Endothelial cell of umbilical vein (primary cell): Measurements from ENCODE around the gene RASSF5. TPM values are rescaled to one million over a fixed set of nuclear protein-coding genes. Genes with fewer than 3 reads are reported as not detected.

Experiments used
- BruUV-seq: library from RNA; stranded (reverse); fragments of 400-500 nt; replicated peaks from 2 replicates; lab custom pipeline; 2021; lab: Mats Ljungman, UMichigan
- CTCF ChIA-PET: fragments of 300-600, 350-600 bp; sonication (Branson Sonifier 250); formaldehyde crosslinking; loops from one replicate; lab custom pipeline; 2021; ENCODE audit warnings: antibody characterized with exemption, inconsistent platforms; lab: Charles Lee
- POLR2A ChIA-PET: fragments of 300-600, 350-600 bp; sonication (Branson Sonifier 250); formaldehyde crosslinking; loops from one replicate; lab custom pipeline; 2021; ENCODE audit warnings: antibody characterized with exemption, inconsistent platforms; lab: Charles Lee
- DNase-seq: peaks from one replicate; pipeline ENCODE4 v3.0.0-alpha.2; 2011; ENCODE audit warnings: low read depth, low spot score
- FAIRE-seq: peaks from 2 replicates; lab custom pipeline; 2011; peaks lifted over from hg19 to GRCh38; lab: Jason Lieb, UNC
- H2AFZ ChIP-seq: 2 replicates; pipeline ENCODE4 v1.6.0; 2012; ENCODE audit warnings: low read depth, low read length, control low read depth, inconsistent platforms
- H3K27ac ChIP-seq: 2 replicates; pipeline ENCODE4 v1.5.1; 2011; ENCODE audit warnings: low read depth, mild to moderate bottlenecking, control low read depth, low read length, moderate library complexity; ENCODE audit not compliant: insufficient read depth
- H3K27me3 ChIP-seq, 2 experiments: 2 replicates each; pipeline versions ENCODE4 v1.6.0 to v1.6.1; 2011; ENCODE audit warnings: low read length in 2 of 2, mixed read lengths in 1 of 2; ENCODE audit not compliant: control insufficient read depth in 2 of 2, insufficient read depth in 2 of 2
- H3K36me3 ChIP-seq, 2 experiments: 2 replicates in 1 of 2; 3 replicates in 1 of 2; pipeline ENCODE4 v1.5.1; 2011; ENCODE audit warnings: low read length in 2 of 2, mild to moderate bottlenecking in 1 of 2, moderate library complexity in 1 of 2; ENCODE audit not compliant: control insufficient read depth in 2 of 2, insufficient read depth in 2 of 2; ENCODE audit errors: extremely low read depth in 1 of 2
- H3K4me1 ChIP-seq: 3 replicates; pipeline ENCODE4 v1.5.1; 2011; ENCODE audit warnings: mild to moderate bottlenecking, low read length; ENCODE audit not compliant: control insufficient read depth, insufficient read depth; ENCODE audit errors: extremely low read depth
- H3K4me2 ChIP-seq: 2 replicates; pipeline ENCODE4 v1.6.1; 2011; ENCODE audit warnings: low read length, control low read depth, mixed read lengths; ENCODE audit not compliant: insufficient read depth
- H3K4me3 ChIP-seq, 3 experiments: fragments of 200-600 bp in 1 of 3; sonication (generic), shearing (Covaris generic) in 1 of 3; replicated peaks in 1 of 3; 2 replicates each; pipeline ENCODE4 v1.5.1; 2011 to 2016; ENCODE audit warnings: control low read depth in 3 of 3, low read length in 3 of 3, mild to moderate bottlenecking in 2 of 3, inconsistent platforms in 1 of 3, low read depth in 1 of 3, moderate library complexity in 1 of 3; ENCODE audit not compliant: insufficient read depth in 1 of 3
- H3K79me2 ChIP-seq: 2 replicates; pipeline ENCODE4 v1.6.0; 2012; ENCODE audit warnings: low read length, inconsistent platforms; ENCODE audit not compliant: control insufficient read depth, insufficient read depth
- H3K9ac ChIP-seq: replicated peaks from 2 replicates; pipeline ENCODE3; 2011; ENCODE audit warnings: low read length, control low read depth; ENCODE audit not compliant: insufficient read depth; ENCODE audit errors: extremely low read depth
- H3K9me1 ChIP-seq: replicated peaks from 3 replicates; pipeline ENCODE4 v1.6.0; 2011; ENCODE audit warnings: mild to moderate bottlenecking, low read length; ENCODE audit not compliant: control insufficient read depth, insufficient read depth; ENCODE audit errors: extremely low read depth
- H3K9me3 ChIP-seq: replicated peaks from 2 replicates; pipeline ENCODE4 v1.5.1; 2012; ENCODE audit warnings: low read length, inconsistent platforms; ENCODE audit not compliant: control insufficient read depth, insufficient read depth
- H4K20me1 ChIP-seq: replicated peaks from 2 replicates; pipeline ENCODE3; 2011; ENCODE audit warnings: mild to moderate bottlenecking, low read length; ENCODE audit not compliant: control insufficient read depth, insufficient read depth; ENCODE audit errors: extremely low read depth
- EZH2 ChIP-seq: IDR thresholded peaks from 2 replicates; pipeline ENCODE4 v1.6.1; 2012; ENCODE audit warnings: borderline replicate concordance, low read depth, mild to moderate bottlenecking, moderate library complexity, low read length, inconsistent platforms; ENCODE audit not compliant: severe bottlenecking
- JUN ChIP-seq: IDR thresholded peaks from 2 replicates; pipeline ENCODE4 v1.6.1; 2011; ENCODE audit warnings: borderline replicate concordance, low read depth; ENCODE audit not compliant: insufficient read length, insufficient read depth
- dilution Hi-C: fragments of 300-500 bp; cut with MboI; formaldehyde crosslinking; loops from one replicate; pipeline ENCODE4 v1.15.0; 2019; ENCODE audit warnings: low sequenced_read_pairs; ENCODE audit not compliant: extremely low pct_ligation_motif_present
- intact Hi-C: fragments of 100-400 bp; cut with micrococcal nuclease; formaldehyde crosslinking; loops from one replicate; pipeline ENCODE4 v1.10.0; 2022
- polyA plus RNA-seq, 4 experiments: library from polyadenylated mRNA; depleted of rRNA in 3 of 4; stranded (reverse) in 3 of 4; unstranded in 1 of 4; fragments of >200 nt; gene quantifications; 2 replicates each; pipeline versions ENCODE4 v1.2.1 to v1.2.3, GENCODE V29; 2011 to 2012; ENCODE audit warnings: missing spikeins in 1 of 4
- total RNA-seq: library from RNA; stranded (reverse); gene quantifications from 2 replicates; pipeline ENCODE4 v1.2.3, GENCODE V29; 2021
- TF ChIP-seq, protein P1 (sequence below), 2 donors: IDR thresholded peaks; 1 replicate in 1 of 2; 2 replicates in 1 of 2; pipeline ENCODE4 v1.5.1; 2011; ENCODE audit warnings: low read length in 2 of 2, mild to moderate bottlenecking in 2 of 2, moderate library complexity in 2 of 2, control low read depth in 1 of 2, inconsistent platforms in 1 of 2, low read depth in 1 of 2; ENCODE audit not compliant: insufficient read depth in 1 of 2; ENCODE audit errors: extremely low read depth in 1 of 2
- TF ChIP-seq, protein P2 (sequence below): IDR thresholded peaks from 2 replicates; pipeline ENCODE4 v1.6.1; 2011; ENCODE audit not compliant: insufficient read depth, insufficient read length

The RASSF5 gene
- total and polyA plus RNA-seq, 2 donors (not counting 3 experiments of a cell fraction or from before 2014, with no cell fraction given) = 0.23 to 0.60 TPM

DNA sequence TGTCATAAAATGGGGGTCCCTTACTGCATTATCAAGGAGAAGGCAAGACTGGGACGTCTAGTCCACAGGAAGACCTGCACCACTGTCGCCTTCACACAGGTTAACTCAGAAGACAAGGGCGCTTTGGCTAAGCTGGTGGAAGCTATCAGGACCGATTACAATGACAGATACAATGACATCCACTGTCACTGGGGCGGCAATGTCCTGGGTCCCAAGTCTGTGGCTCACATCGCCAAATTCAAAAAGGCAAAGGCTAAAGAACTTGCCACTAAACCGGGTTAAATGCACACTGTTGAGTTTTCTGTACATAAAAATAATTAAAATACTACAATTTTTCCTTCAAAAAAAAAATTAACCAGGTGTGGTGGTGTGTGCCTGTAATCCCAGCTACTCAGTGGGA lies 22.1 kb downstream of the RASSF5 start:
- Histone ChIP-seq H3K4me3 (no peak overlapping the region), H3K27me3 (peaks cover 0 to 9% of the 10 kb centered on the region in 2 experiments), H3K4me2 (no peak overlapping the region), H3K79me2 (no peaks in the 10 kb centered on the region), H3K27ac (no peak overlapping the region), H3K9me1 (no peaks in the 10 kb centered on the region), H3K9me3 (no peaks in the 10 kb centered on the region), H2AFZ (no peak overlapping the region), H4K20me1 (no peaks in the 10 kb centered on the region), H3K9ac (no peak overlapping the region), H3K36me3 (no peaks in the 10 kb centered on the region), H3K4me1 (no peaks in the 10 kb centered on the region)
- DNase-seq (no peak), FAIRE-seq (no peak)
- dilution Hi-C loops = no loop called here
- intact Hi-C loops = no loop called here
- TF ChIP-seq, protein P1, sequence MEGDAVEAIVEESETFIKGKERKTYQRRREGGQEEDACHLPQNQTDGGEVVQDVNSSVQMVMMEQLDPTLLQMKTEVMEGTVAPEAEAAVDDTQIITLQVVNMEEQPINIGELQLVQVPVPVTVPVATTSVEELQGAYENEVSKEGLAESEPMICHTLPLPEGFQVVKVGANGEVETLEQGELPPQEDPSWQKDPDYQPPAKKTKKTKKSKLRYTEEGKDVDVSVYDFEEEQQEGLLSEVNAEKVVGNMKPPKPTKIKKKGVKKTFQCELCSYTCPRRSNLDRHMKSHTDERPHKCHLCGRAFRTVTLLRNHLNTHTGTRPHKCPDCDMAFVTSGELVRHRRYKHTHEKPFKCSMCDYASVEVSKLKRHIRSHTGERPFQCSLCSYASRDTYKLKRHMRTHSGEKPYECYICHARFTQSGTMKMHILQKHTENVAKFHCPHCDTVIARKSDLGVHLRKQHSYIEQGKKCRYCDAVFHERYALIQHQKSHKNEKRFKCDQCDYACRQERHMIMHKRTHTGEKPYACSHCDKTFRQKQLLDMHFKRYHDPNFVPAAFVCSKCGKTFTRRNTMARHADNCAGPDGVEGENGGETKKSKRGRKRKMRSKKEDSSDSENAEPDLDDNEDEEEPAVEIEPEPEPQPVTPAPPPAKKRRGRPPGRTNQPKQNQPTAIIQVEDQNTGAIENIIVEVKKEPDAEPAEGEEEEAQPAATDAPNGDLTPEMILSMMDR (IDR thresholded peaks at IDR 0.05; ENCODE audit: extremely low read depth in 1 of 2, insufficient read depth in 1 of 2, low read depth in 1 of 2, low read length in 2 of 2) = no peak
- TF ChIP-seq, protein P2, sequence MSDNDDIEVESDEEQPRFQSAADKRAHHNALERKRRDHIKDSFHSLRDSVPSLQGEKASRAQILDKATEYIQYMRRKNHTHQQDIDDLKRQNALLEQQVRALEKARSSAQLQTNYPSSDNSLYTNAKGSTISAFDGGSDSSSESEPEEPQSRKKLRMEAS = no peak
- BruUV-seq = no TSS peak
- POLR2A ChIA-PET = no interaction called here
- CTCF ChIA-PET = interaction anchor here (1.2 to 1.5 kb wide), 4 partner anchors 15 to 50 kb away, joined by 3 to 4 read pairs (median 4); no protein-coding TSS in a partner anchor

DNA sequence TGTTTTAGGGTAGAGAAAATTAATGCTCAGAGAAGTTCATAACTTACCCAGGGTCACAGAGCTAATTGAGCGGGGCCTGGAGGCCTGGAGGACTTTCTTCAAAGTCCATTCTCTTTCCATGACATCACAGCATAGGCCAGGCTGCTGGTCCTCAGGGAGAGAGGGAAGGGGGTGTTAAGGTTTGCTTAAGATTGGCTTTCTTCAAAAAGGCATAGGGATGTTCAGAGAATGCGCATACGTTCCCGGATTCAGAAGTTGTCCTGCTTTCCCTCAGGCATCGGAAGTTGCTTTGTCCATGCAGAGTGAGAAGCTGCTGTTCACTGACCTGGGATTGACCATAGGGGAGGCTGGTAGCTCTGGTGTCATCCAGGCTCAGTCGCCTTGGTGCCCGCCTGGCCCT lies 25.0 kb downstream of the RASSF5 start:
- FAIRE-seq = no peak
- Histone ChIP-seq H2AFZ (no peak overlapping the region), H3K4me1 (no peaks in the 10 kb centered on the region), H3K27ac (no peak overlapping the region), H3K4me2 (no peak overlapping the region), H3K4me3 (no peak overlapping the region), H3K9ac (no peak overlapping the region), H3K27me3 (peaks cover 0 to 13% of the 10 kb centered on the region in 2 experiments), H3K36me3 (no peaks in the 10 kb centered on the region), H4K20me1 (no peaks in the 10 kb centered on the region), H3K9me3 (no peaks in the 10 kb centered on the region), H3K9me1 (no peaks in the 10 kb centered on the region), H3K79me2 (no peaks in the 10 kb centered on the region)
- CTCF ChIA-PET = interaction anchor here (2.2 kb wide), 1 partner anchor 13 kb away, joined by 8 read pairs; no protein-coding TSS in a partner anchor
- intact Hi-C loops (no loop called here), dilution Hi-C loops (no loop called here)
- no peak for DNase-seq
- TF ChIP-seq, protein P2 = no peak
- TF ChIP-seq JUN (no peak), EZH2 (no peak)
- no TSS peak for BruUV-seq
- POLR2A ChIA-PET = no interaction called here
